ENCODE results near the gene GGT1. TPM values are rescaled to one million over a fixed set of nuclear protein-coding genes. Genes with fewer than 3 reads are reported as not detected.

The GGT1 gene
- total RNA-seq, 1 experiment from 2014 or later, result 9.4 TPM

DNA sequence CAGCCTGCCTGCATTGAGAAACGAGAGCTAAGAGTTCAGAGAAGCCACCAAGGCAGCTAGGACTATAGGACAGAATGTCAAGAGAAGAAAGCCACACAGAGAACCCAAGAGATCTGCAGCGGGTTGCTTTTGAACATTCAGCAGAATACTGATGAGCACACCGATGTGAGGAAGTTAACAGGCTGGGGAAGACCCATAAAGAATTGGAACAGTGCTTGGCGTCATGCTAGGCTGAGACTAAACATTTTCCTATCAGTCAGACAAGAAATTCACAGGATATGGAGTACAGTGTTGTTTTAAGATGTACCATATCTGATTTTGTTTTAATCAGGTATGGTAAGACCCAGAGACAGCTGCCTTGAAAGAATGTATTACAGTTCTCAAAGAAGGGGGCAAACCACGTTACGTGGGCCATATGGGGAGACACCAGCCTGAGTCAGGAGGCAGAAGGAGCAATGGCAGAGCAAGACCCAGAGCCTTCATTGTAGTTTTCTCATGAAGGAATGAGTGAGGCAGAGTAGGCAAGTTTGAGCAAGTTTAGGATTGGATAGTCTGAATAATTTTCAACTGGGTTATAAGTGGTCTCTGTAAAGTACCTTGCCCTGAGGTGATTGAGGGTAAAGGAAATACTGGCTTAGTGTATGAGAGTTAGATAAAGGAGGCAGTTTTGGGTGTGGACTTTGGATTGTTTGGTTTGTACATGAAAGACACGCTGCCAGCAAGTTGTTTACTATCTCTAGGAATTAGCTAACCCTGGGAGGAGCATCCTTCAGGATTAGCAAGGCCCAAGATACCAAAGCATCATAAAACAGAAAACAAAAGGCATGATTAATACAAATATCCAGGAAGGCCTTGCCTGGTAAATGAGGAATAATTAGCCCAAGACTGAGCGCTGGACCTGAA, 24.4 kb upstream of the GGT1 start:
- Histone ChIP-seq H3K9me3 (no peaks in the 10 kb centered on the region), H3K27me3 (replicated peaks; ENCODE audit: control insufficient read depth, insufficient read depth, low read length) (no peaks in the 10 kb centered on the region), H3K4me1 (peaks cover 47% of the 10 kb centered on the region), H3K36me3 (ENCODE audit: control insufficient read depth, insufficient read depth, low read length) (peaks cover under 1% of the 10 kb centered on the region; the same call in 1 of the 2 replicates), H3K4me3 (ENCODE audit: low read depth, low read length) (no peak overlapping the region)
- no peaks in the 10 kb centered on the region for H3K9me3 Mint-ChIP-seq (ENCODE audit: unreplicated experiment)
- H3K27ac Mint-ChIP-seq (ENCODE audit: unreplicated experiment), result peak overlapping the region; percentile 84
- peaks cover 69% of the 10 kb centered on the region for H3K36me3 Mint-ChIP-seq (ENCODE audit: insufficient read depth, unreplicated experiment)
- POLR2A ChIA-PET, result interaction anchor here (1.0 kb wide), 1 partner anchor 14 kb away, joined by 4 read pairs; no protein-coding TSS in a partner anchor
- CTCF ChIA-PET, result no interaction called here
- TF ChIP-seq, protein P1, sequence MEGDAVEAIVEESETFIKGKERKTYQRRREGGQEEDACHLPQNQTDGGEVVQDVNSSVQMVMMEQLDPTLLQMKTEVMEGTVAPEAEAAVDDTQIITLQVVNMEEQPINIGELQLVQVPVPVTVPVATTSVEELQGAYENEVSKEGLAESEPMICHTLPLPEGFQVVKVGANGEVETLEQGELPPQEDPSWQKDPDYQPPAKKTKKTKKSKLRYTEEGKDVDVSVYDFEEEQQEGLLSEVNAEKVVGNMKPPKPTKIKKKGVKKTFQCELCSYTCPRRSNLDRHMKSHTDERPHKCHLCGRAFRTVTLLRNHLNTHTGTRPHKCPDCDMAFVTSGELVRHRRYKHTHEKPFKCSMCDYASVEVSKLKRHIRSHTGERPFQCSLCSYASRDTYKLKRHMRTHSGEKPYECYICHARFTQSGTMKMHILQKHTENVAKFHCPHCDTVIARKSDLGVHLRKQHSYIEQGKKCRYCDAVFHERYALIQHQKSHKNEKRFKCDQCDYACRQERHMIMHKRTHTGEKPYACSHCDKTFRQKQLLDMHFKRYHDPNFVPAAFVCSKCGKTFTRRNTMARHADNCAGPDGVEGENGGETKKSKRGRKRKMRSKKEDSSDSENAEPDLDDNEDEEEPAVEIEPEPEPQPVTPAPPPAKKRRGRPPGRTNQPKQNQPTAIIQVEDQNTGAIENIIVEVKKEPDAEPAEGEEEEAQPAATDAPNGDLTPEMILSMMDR (IDR thresholded peaks at IDR 0.05; ENCODE audit: insufficient read depth in 1 of 2, low read depth in 1 of 2, low read length in 1 of 2, severe bottlenecking in 1 of 2, unreplicated experiment in 1 of 2), result no peak
- TSS peak; percentile 97 for BruUV-seq (replicated peaks)
- peak overlapping the region; percentile 38 for H3K4me3 Mint-ChIP-seq (ENCODE audit: unreplicated experiment)
- intact Hi-C loops (cut with micrococcal nuclease; ENCODE audit: unreplicated experiment), result loop anchor here (1.0 kb wide), 2 partner anchors 15 to 23 kb away; partner anchors contain the start of genes GUCD1, LRRC75B and SNRPD3
- no peaks in the 10 kb centered on the region for H3K27me3 Mint-ChIP-seq (ENCODE audit: insufficient read depth, unreplicated experiment)
- H3K4me1 Mint-ChIP-seq (ENCODE audit: low read depth, unreplicated experiment), result peaks cover 46% of the 10 kb centered on the region
- peak; percentile 79 to 80 for DNase-seq

DNA sequence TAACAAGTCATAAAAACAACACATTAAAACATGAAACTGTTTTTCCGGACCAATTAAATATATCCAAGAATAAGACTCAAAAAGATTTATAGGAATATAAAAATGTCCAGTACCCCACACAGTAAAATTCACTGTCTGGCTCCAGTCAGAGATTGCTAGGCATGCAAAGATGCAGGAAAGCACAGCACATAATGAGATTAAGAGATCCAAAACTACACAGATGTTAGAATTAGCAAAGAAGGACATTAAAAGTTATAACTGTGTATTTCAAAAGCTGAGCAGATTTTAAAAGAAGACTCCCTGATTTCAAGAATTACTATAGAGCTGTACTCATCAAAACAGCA, 23.8 kb upstream of the GGT1 start:
- Mint-ChIP-seq H3K4me3 (ENCODE audit: unreplicated experiment) (peak overlapping the region; percentile 38), H3K27me3 (ENCODE audit: insufficient read depth, unreplicated experiment) (no peaks in the 10 kb centered on the region), H3K27ac (ENCODE audit: unreplicated experiment) (peak overlapping the region; percentile 84), H3K9me3 (ENCODE audit: unreplicated experiment) (no peaks in the 10 kb centered on the region), H3K36me3 (ENCODE audit: insufficient read depth, unreplicated experiment) (peaks cover 72% of the 10 kb centered on the region), H3K4me1 (ENCODE audit: low read depth, unreplicated experiment) (peaks cover 52% of the 10 kb centered on the region)
- DNase-seq, result no peak
- no peaks in the 10 kb centered on the region for H3K9me3 ChIP-seq
- TF ChIP-seq, protein P1 (IDR thresholded peaks at IDR 0.05; ENCODE audit: insufficient read depth in 1 of 2, low read depth in 1 of 2, low read length in 1 of 2, severe bottlenecking in 1 of 2, unreplicated experiment in 1 of 2), result no peak
- no TSS peak for BruUV-seq (replicated peaks)
- no peak overlapping the region for H3K4me3 ChIP-seq (ENCODE audit: low read depth, low read length)
- ChIA-PET POLR2A (interaction anchor here (1.0 kb wide), 1 partner anchor 15 kb away, joined by 4 read pairs; no protein-coding TSS in a partner anchor), CTCF (no interaction called here)
- H3K36me3 ChIP-seq (ENCODE audit: control insufficient read depth, insufficient read depth, low read length), result no peaks in the 10 kb centered on the region
- H3K4me1 ChIP-seq, result peaks cover 47% of the 10 kb centered on the region
- intact Hi-C loops (cut with micrococcal nuclease; ENCODE audit: unreplicated experiment), result loop anchor here (1.0 kb wide), 1 partner anchor 14 kb away; the partner anchor contains the start of gene LRRC75B
- no peaks in the 10 kb centered on the region for H3K27me3 ChIP-seq (replicated peaks; ENCODE audit: control insufficient read depth, insufficient read depth, low read length)

DNA sequence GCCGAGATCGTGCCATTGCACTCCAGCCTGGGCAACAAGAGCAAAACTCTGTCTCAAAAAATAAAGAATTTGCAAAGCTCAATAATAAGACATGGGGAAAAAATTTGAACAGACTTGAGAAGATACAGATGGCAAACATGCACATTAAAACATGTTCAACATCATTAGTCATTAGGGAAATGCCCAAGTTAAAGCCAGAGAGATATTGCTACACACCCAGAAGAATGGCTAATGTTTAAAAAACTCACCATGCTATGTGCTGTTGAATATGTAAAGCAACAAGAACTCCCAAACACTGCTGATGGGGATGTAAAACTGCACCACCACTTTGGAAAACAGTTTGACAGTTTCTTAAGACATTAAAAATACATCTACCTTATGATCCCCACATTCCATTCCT, 22.7 kb upstream of the GGT1 start:
- H3K27ac Mint-ChIP-seq (ENCODE audit: unreplicated experiment), result no peak overlapping the region
- TF ChIP-seq, protein P1 (IDR thresholded peaks at IDR 0.05; ENCODE audit: insufficient read depth in 1 of 2, low read depth in 1 of 2, low read length in 1 of 2, severe bottlenecking in 1 of 2, unreplicated experiment in 1 of 2), result no peak
- Histone ChIP-seq H3K27me3 (replicated peaks; ENCODE audit: control insufficient read depth, insufficient read depth, low read length) (no peaks in the 10 kb centered on the region), H3K4me3 (ENCODE audit: low read depth, low read length) (no peak overlapping the region), H3K4me1 (peaks cover 43% of the 10 kb centered on the region), H3K9me3 (no peaks in the 10 kb centered on the region), H3K36me3 (ENCODE audit: control insufficient read depth, insufficient read depth, low read length) (no peaks in the 10 kb centered on the region)
- intact Hi-C loops (cut with micrococcal nuclease; ENCODE audit: unreplicated experiment), result no loop called here
- H3K9me3 Mint-ChIP-seq (ENCODE audit: unreplicated experiment), result no peaks in the 10 kb centered on the region
- H3K27me3 Mint-ChIP-seq (ENCODE audit: insufficient read depth, unreplicated experiment), result no peaks in the 10 kb centered on the region
- DNase-seq, result no peak
- ChIA-PET CTCF (no interaction called here), POLR2A (no interaction called here)
- H3K36me3 Mint-ChIP-seq (ENCODE audit: insufficient read depth, unreplicated experiment), result peaks cover 62% of the 10 kb centered on the region
- peaks cover 44% of the 10 kb centered on the region for H3K4me1 Mint-ChIP-seq (ENCODE audit: low read depth, unreplicated experiment)
- BruUV-seq (replicated peaks), result no TSS peak
- H3K4me3 Mint-ChIP-seq (ENCODE audit: unreplicated experiment), result no peak overlapping the region
